ENCODE results near the gene NAB1.

NAB1 gene

GRCh38 chr2:190649035-190649797 is at the start of gene NAB1:
TSS of gene NAB1 (plus strand) at chr2:190649083. CDS start at chr2:190659177, 10,094 bp downstream.
- TF ChIP-seq CTCF (IDR thresholded peaks at IDR 0.05; ENCODE audit: low read depth, low read length) = no peak
- Histone ChIP-seq H3K9me3 (ENCODE audit: severe bottlenecking) (no peaks in the 10 kb centered on the region), H3K4me3 (ENCODE audit: low read depth, low read length) (peak within 1 kb of the TSS; percentile 93), H3K27me3 (ENCODE audit: insufficient read depth, low read depth, severe bottlenecking) (no peaks in the 10 kb centered on the region), H3K27ac (peak within 1 kb of the TSS; percentile 97), H3K36me3 (peaks cover 8% of the 10 kb centered on the region; the same call in 1 of the 2 replicates)
- peak; percentile 46 for DNase-seq

- no peak for DNase-seq
- Histone ChIP-seq H3K27me3 (ENCODE audit: insufficient read depth, low read depth, severe bottlenecking) (no peaks in the 10 kb centered on the region), H3K36me3 (no peaks in the 10 kb centered on the region), H3K27ac (no peak overlapping the region), H3K4me3 (ENCODE audit: low read depth, low read length) (no peak overlapping the region), H3K9me3 (ENCODE audit: severe bottlenecking) (no peaks in the 10 kb centered on the region)
- no peak for TF ChIP-seq CTCF (IDR thresholded peaks at IDR 0.05; ENCODE audit: low read depth, low read length)
Measured at GRCh38 chr2:190599546-190600220, 49.2 kb upstream of the NAB1 start.

GRCh38 chr2:190600293-190601103 is 48.4 kb upstream of the NAB1 start:
- no peaks in the 10 kb centered on the region for H3K27me3 ChIP-seq (ENCODE audit: insufficient read depth, low read depth, severe bottlenecking)
- no peaks in the 10 kb centered on the region for H3K9me3 ChIP-seq (ENCODE audit: severe bottlenecking)
- DNase-seq = no peak
- no peak for TF ChIP-seq CTCF (IDR thresholded peaks at IDR 0.05; ENCODE audit: low read depth, low read length)
- no peaks in the 10 kb centered on the region for H3K36me3 ChIP-seq
- no peak overlapping the region for H3K4me3 ChIP-seq (ENCODE audit: low read depth, low read length)
- H3K27ac ChIP-seq = no peak overlapping the region

GRCh38 chr2:190603374-190603773 is 45.5 kb upstream of the NAB1 start:
- no peak for TF ChIP-seq CTCF (IDR thresholded peaks at IDR 0.05; ENCODE audit: low read depth, low read length)
- H3K27ac ChIP-seq = no peak overlapping the region
- no peak overlapping the region for H3K4me3 ChIP-seq (ENCODE audit: low read depth, low read length)
- H3K36me3 ChIP-seq = no peaks in the 10 kb centered on the region
- no peaks in the 10 kb centered on the region for H3K9me3 ChIP-seq (ENCODE audit: severe bottlenecking)
- no peak for DNase-seq
- H3K27me3 ChIP-seq (ENCODE audit: insufficient read depth, low read depth, severe bottlenecking) = no peaks in the 10 kb centered on the region

- TF ChIP-seq CTCF (IDR thresholded peaks at IDR 0.05; ENCODE audit: low read depth, low read length) = no peak
- Histone ChIP-seq H3K4me3 (ENCODE audit: low read depth, low read length) (no peak overlapping the region), H3K27me3 (ENCODE audit: insufficient read depth, low read depth, severe bottlenecking) (no peaks in the 10 kb centered on the region), H3K9me3 (ENCODE audit: severe bottlenecking) (no peaks in the 10 kb centered on the region), H3K27ac (no peak overlapping the region), H3K36me3 (no peaks in the 10 kb centered on the region)
- no peak for DNase-seq
Measured at GRCh38 chr2:190607014-190607597, 41.8 kb upstream of the NAB1 start.

Measured in WERI-Rb-1 (cell line).